ENCODE measurements around the gene ACOXL.

Gene ACOXL

GRCh38 chr2:110720547-110720946 is 11.8 kb upstream of the ACOXL start:
- DNase-seq, result no peak

DNA sequence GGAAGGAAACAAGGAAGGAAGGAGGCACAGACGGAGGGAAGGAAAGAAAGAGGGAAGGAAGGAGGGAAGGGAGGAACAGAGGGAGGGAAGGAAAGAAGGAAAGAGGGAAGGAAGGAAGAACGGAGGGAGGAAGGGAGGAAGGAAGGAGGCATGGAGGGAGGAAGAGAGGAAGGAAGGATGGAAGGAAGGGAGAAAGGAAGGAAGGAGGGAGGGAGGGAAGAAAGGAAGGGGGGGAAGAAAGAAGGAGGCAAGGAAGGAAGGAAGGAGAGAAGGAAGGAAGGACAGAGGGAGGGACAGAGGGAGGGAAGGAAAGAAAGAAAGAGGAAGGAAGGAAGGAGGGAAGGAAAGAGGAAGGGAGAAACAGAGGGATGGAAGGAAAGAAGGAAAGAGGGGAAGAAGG is 7.6 kb upstream of the ACOXL start:
- DNase-seq, result no peak

DNA sequence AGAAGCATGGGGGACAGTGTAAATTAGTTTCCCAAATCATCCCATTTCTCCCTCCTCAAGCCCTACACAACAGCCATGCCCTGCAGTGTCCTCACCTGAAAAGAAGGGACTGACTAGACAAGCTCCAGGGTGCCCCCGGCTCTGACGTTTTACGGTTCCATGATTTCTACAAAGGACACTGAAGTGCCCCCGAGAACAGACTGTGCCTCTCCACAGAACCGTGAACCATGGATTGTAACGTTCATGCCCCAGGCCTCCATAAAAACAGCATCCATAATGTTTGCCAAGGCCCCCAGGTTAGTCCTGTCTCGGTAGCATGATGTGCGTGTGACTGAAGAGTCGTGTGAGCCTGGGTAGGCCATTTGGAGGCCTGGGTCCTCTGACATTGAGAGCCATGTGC is 7.0 kb upstream of the ACOXL start:
- no peak for DNase-seq

DNA sequence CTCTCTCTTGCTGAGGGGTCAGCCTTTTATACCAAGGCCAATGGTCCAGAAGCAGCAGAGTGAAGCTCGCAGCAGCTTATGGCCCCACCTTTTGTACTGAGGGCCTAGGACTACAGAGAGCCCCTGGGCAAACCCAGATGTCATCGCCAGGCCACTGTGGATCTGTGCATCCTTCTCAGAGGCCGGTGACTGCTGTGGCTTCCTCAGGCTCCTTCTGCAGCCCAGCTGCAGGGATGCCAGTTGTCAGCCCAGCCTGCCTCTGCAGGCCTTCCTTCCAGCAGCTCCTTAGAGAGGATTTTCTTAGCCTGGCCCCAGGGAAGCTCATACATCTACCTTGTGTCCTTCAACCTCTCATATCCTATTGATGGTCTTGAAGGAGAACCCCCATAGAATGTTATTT is 6.5 kb upstream of the ACOXL start:
- DNase-seq, result no peak

GRCh38 chr2:110726285-110726684 is 6.1 kb upstream of the ACOXL start:
- no peak for DNase-seq

GRCh38 chr2:110727923-110728322 is 4.5 kb upstream of the ACOXL start:
- DNase-seq, result no peak

DNA sequence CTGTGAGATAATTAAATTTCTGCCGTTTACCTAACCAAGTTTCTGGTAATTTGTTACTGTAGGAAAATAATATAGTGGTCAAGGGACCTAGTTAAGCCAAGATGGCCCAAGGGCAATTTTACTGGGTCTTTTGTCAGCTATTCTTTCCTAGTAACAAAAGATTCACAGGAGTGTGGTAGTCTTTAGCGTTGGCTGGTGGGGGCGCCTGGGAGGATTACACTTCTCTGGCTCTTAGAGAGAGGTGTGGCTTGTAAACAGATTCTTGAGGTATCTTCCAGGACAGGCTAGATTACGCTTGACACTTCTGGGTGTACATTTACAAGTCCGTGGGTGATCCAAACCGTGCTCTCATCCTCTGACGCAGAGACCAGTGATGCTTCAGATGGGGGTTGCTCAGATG is 3.3 kb upstream of the ACOXL start:
- DNase-seq, result no peak

DNA sequence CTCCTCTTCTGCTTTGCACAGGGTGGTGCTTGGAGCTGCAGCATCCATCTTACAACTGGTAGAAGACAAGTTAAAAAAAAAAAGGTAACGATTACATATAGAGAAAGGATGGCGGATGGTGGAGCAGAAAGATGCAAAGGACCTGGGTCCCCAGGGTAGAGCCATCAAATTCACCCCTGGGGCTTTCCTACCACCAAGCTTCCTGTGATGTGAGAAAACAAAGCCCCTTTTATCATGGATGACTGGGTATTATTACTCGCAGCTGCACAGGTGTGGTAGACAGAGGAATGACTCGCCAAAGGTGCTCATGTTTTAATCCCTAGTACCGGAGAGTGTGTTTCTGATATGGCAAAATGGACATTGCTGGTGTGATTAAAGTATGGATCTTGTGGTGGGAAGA is 1.3 kb upstream of the ACOXL start:
- no peak for DNase-seq

DNA sequence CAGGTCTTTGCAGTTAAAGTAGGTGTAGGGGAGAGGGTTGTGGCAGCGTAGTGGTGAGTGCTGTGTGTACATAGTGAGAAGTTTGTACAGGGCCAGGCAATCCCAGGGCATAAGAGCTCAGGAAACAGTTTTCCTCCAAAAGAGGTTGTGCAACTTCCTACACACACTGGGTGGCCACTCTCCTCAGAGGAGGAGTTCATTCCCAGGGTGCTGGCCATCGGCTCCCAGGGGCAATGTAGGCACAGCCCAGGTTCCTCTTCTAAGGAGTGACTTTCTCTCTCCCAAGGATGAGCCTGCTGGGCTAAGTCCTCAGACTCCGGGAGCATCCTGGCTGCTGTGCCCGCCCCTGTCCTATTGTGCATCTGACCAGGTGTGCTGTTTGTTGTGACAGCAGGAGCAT is 3.0 kb downstream of the ACOXL start:
- DNase-seq, result no peak

DNA sequence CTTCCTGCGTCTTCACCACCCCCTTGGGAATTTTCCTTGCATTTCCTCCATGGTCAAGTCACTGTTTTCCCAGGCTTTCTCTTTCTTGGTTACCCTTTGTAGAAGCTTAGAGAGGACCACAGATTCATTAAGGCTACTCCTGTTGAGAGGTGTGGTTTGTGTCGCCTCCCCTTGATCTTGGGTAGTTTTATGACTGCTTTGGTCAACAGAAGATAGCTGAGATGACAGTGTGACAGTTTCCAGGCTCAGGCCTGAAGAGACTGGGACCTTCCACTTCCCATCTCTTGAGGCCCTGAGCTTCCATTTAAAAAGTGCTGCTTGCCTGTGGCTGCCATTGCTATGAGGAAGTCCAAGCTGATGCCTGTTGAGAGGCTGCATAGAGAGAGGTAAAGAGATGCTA is 5.4 kb downstream of the ACOXL start:
- no peak for DNase-seq

GRCh38 chr2:110740747-110741349 is 8.5 kb downstream of the ACOXL start:
- no peak for DNase-seq

- no peak for DNase-seq
These were observed 9.2 kb downstream of the ACOXL start for GRCh38 chr2:110741491-110741980.

DNA sequence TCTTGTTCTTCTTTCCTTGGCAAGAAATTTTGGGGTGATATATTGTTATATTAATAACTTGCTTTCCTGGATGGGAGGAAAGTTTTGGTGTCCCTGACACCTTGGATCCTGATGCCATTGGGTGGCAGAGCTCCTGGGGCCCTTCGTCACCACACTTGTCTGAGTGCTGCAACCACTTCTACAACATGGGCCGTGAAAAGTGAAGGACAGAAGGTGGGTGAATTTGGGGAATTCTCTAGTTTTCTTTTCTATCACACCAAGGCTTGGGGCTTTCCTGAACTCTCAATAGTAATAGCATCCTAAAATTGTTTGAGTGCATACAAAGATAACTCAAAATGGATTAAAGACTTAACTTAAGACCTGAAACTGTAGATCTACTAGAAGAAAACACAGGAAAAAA is 10.0 kb downstream of the ACOXL start:
- DNase-seq, result no peak

DNA sequence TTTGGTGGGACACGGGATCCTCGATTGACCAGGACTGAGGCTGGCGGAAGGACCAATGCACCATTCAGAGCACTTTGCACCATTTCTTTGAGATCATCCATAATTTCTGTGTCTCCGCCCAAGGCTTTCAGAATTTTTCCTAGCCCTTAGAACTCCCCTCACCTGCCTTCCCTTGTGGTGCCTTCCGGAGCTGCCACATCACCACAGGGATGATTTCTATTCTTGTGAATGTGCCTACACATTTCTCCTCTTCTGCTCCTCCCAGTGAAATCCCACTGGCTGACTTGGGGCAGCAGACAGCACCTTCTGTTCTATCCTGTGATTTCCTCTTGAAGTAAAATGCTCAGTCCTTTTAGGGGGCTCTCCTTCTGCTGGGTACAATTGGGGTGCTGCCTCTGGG is 11.2 kb downstream of the ACOXL start:
- DNase-seq, result no peak

GRCh38 chr2:110744429-110744828 is 12.1 kb downstream of the ACOXL start:
- no peak for DNase-seq

GRCh38 chr2:110745048-110745447 is 12.7 kb downstream of the ACOXL start:
- no peak for DNase-seq

DNA sequence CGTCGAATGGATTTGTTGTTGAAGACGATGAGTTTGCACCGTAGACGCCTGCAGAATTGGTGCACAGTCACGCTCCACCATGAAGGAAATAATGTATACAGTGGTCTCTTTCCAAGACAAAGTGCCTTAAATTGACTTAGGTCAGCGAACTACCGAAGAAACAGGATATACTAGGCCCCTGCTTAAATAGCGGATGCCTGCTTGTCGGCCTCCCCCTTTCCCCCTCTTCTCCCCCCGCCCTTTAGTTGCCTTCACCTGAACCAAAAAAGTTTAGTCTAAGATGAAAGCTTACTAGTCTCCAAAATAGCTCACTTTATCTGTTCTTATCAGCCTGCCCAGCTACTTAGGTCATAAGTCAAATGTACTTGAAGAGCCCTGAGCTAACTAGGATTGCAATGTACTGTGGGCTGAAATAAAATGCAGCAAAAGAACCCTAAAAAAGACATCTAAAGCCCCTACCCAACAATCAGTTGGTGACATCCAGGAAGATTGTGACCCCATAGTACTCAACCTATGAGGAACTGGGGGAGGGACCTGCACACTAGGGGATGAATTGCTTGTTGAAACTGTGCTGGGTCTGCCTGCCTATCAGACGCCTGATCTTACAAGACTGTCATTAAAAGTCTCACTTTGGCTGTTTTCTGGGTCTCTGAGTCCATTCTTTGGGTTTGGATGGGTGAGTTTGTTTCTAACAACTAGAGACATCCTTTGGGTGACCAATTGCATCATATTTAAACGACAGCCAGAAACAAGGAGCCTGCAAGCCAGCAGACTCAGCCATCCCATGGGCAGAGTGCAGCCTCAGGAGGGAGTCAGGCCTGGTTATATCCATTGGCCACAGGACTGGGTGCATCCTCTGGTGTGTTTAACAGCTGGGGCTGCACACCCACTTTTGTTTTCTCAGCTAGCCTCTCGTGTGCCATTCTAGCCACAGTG is 14.5 kb downstream of the ACOXL start:
- no peak for DNase-seq

- DNase-seq, result no peak
These were observed 15.4 kb downstream of the ACOXL start for GRCh38 chr2:110747522-110748488.

- peak; percentile 78 for DNase-seq
These were observed 16.1 kb downstream of the ACOXL start for GRCh38 chr2:110748489-110748867.

DNA sequence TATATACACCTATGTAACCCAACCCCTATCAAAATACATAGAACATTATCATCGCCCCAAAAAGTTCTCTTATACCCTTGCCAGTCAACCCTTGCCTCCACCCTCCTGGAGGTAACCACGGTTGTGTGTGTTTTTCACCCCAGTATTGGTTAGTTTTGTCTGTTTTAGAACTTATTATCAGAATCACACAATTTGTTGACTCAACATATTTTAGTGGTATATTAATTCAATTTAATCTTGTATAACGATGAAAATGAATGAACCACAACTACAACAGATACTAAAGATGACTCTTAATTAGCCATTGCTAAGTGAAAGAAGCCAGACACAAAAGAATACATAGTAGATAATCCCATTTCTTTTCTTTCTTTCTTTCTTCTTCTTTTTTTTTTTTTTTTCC is 19.3 kb downstream of the ACOXL start:
- no peak for DNase-seq

GRCh38 chr2:110752871-110753270 is 20.5 kb downstream of the ACOXL start:
- no peak for DNase-seq

GRCh38 chr2:110755491-110756078 is 23.2 kb downstream of the ACOXL start:
- peak; percentile 16 for DNase-seq

DNA sequence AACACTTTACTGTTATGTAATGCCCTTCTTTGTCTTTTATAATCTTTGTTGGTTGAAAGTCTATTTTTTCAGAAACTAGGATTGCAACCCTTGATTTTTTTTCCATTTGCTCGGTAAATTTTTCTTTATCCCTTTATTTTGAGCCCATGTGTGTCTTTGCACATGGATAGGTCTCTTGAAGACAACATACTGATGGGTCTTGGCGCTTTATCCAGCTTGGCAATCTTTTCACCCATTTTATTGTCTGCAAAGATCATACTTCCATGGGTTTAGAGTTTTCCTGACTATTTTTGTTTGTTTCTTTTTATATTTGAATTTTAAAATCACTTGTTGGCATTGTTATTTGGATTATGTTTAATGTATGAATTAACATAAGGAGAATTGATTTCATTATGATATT is 27.0 kb downstream of the ACOXL start:
- DNase-seq, result no peak

Measured in NCI-H1092 treated with DMSO at 0.1 percent for 48 hours (cell line).